WTC11 (cell line): Measurements from ENCODE around the gene USP47. TPM values are rescaled to one million over a fixed set of nuclear protein-coding genes. Genes with fewer than 3 reads are reported as not detected.

ENCODE experiments used
- ATAC-seq: fragments of 200-7000 bp; cut with Tn5 transposase; 2 replicates; pipeline ENCODE4 v1.10.0; 2021; ENCODE audit warnings: mild to moderate bottlenecking, moderate library complexity
- CTCF ChIA-PET: fragments of 300-600 bp; sonication (Branson Sonifier 250); formaldehyde crosslinking; loops from one replicate; lab custom pipeline; 2021; ENCODE audit warnings: antibody characterized with exemption; lab: Charles Lee
- POLR2A ChIA-PET: fragments of 350-600 bp; sonication (Branson Sonifier 250); formaldehyde crosslinking; loops from one replicate; lab custom pipeline; 2021; ENCODE audit warnings: antibody characterized with exemption; lab: Charles Lee
- DNase-seq: peaks from one replicate; pipeline ENCODE4 v3.0.0; 2021; ENCODE audit warnings: low spot score
- H3K27ac Mint-ChIP-seq: 2 replicates; pipeline ENCODE4 v1.8.0; 2021; ENCODE audit warnings: mixed read lengths
- H3K27me3 Mint-ChIP-seq: 2 replicates; pipeline ENCODE4 v1.8.0; 2021; ENCODE audit warnings: low read depth, mild to moderate bottlenecking, moderate library complexity, mixed read lengths
- H3K36me3 Mint-ChIP-seq: 2 replicates; pipeline ENCODE4 v1.8.0; 2021; ENCODE audit warnings: mixed read lengths
- H3K4me1 Mint-ChIP-seq: 2 replicates; pipeline ENCODE4 v1.8.0; 2022; ENCODE audit warnings: mixed read lengths
- H3K4me3 Mint-ChIP-seq: 2 replicates; pipeline ENCODE4 v1.8.0; 2021; ENCODE audit warnings: mild to moderate bottlenecking, moderate library complexity, mixed read lengths
- H3K9me3 Mint-ChIP-seq: 2 replicates; pipeline ENCODE4 v1.8.0; 2021; ENCODE audit warnings: mixed read lengths
- ATF2 ChIP-seq: sonication (generic); formaldehyde crosslinking; IDR thresholded peaks from 2 replicates; pipeline ENCODE4 v1.8.1; 2022; ENCODE audit warnings: low read depth, missing genetic modification reagents, borderline replicate concordance
- ATF6 ChIP-seq: sonication (generic); formaldehyde crosslinking; IDR thresholded peaks from 2 replicates; pipeline ENCODE4 v1.8.1; 2023; ENCODE audit warnings: mild to moderate bottlenecking, missing genetic modification reagents
- E2F5 ChIP-seq: sonication (generic); formaldehyde crosslinking; IDR thresholded peaks from 2 replicates; pipeline ENCODE4 v1.8.1; 2022; ENCODE audit warnings: mild to moderate bottlenecking, moderate library complexity, missing genetic modification reagents
- ELF4 ChIP-seq: sonication (generic); formaldehyde crosslinking; IDR thresholded peaks from 2 replicates; pipeline ENCODE4 v1.8.1; 2022; ENCODE audit warnings: low read depth, mild to moderate bottlenecking, moderate library complexity, missing genetic modification reagents
- EMX1 ChIP-seq: fragments of 250-450 bp; sonication (Bioruptor Pico); IDR thresholded peaks from 2 replicates; pipeline ENCODE4 v1.8.0; 2021; ENCODE audit warnings: mild to moderate bottlenecking
- FOXK1 ChIP-seq: sonication (generic); formaldehyde crosslinking; IDR thresholded peaks from 2 replicates; pipeline ENCODE4 v1.8.0; 2022; ENCODE audit warnings: mild to moderate bottlenecking, moderate library complexity, missing genetic modification reagents
- GABPB1 ChIP-seq: sonication (generic); formaldehyde crosslinking; IDR thresholded peaks from 2 replicates; pipeline ENCODE4 v1.8.1; 2023; ENCODE audit warnings: mild to moderate bottlenecking, missing genetic modification reagents
- HMGA2 ChIP-seq: fragments of 250-450 bp; sonication (Bioruptor Pico); IDR thresholded peaks from 2 replicates; pipeline ENCODE4 v1.4.0; 2021; ENCODE audit warnings: mild to moderate bottlenecking, moderate library complexity
- IRF2 ChIP-seq: sonication (generic); formaldehyde crosslinking; IDR thresholded peaks from 2 replicates; pipeline ENCODE4 v1.8.0; 2022; ENCODE audit warnings: low read depth, missing genetic modification reagents, borderline replicate concordance
- SMAD3 ChIP-seq: sonication (generic); formaldehyde crosslinking; IDR thresholded peaks from 2 replicates; pipeline ENCODE4 v1.8.0; 2022; ENCODE audit warnings: missing genetic modification reagents, mild to moderate bottlenecking, borderline replicate concordance
- ZNF396 ChIP-seq: fragments of 250-450 bp; sonication (Bioruptor Pico); IDR thresholded peaks from 2 replicates; pipeline ENCODE4 v1.8.0; 2021; ENCODE audit warnings: mild to moderate bottlenecking, moderate library complexity, borderline replicate concordance
- ZNF416 ChIP-seq: fragments of 250-450 bp; sonication (Bioruptor Pico); IDR thresholded peaks from 2 replicates; pipeline ENCODE4 v1.9.0; 2021; ENCODE audit warnings: mild to moderate bottlenecking, inconsistent platforms
- ZNF512 ChIP-seq: sonication (generic); formaldehyde crosslinking; IDR thresholded peaks from 2 replicates; pipeline ENCODE4 v1.8.1; 2022; ENCODE audit warnings: missing genetic modification reagents, borderline replicate concordance
- total RNA-seq: library from RNA; stranded (reverse); gene quantifications from 3 replicates; pipeline ENCODE4 v1.2.3, GENCODE V29; 2021
- TF ChIP-seq, protein P1 (sequence below): sonication (generic); formaldehyde crosslinking; IDR thresholded peaks from 2 replicates; pipeline ENCODE4 v1.8.1; 2023; ENCODE audit warnings: mild to moderate bottlenecking, missing genetic modification reagents, borderline replicate concordance
- TF ChIP-seq, protein P2 (sequence below): sonication (generic); formaldehyde crosslinking; IDR thresholded peaks from 2 replicates; pipeline ENCODE4 v1.8.0; 2023; ENCODE audit warnings: missing genetic modification reagents

USP47 gene
- total RNA-seq, 1 experiment from 2014 or later = 19.7 TPM

DNA sequence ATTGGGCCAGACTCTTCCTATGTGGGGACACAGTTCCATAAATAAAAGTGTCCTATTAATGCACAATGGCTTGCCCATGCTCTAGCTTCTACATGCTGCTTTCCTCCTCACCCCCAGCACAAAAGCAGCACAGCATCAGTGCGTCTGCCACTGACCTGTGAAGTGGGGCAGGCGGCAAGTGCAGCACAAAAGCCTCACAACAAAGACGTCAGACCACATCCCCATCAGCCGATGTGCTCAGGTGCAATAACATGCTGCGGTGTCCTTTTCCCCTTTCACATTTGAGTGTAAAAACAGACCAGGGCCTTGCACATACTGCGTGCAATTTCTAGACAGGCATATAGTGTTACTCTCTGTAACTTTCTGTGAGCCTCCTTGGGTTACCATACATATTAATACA, 153.8 kb downstream of the USP47 start:
- DNase-seq = no peak
- ATAC-seq = no peak
- no peaks in the 10 kb centered on the region for H3K27me3 Mint-ChIP-seq
- POLR2A ChIA-PET = no interaction called here
- CTCF ChIA-PET = interaction anchor here (1.6 kb wide), 1 partner anchor 13 kb away, joined by 4 read pairs; the partner anchor contains the start of gene DKK3
- no peak overlapping the region; the same call in 1 of the 2 replicates for H3K27ac Mint-ChIP-seq
- peaks cover 4% of the 10 kb centered on the region; the same call in 1 of the 2 replicates for H3K36me3 Mint-ChIP-seq
- no peak overlapping the region for H3K4me3 Mint-ChIP-seq
- no peaks in the 10 kb centered on the region for H3K9me3 Mint-ChIP-seq
- TF ChIP-seq ELF4 (CRISPR knock-in tag) = no peak
- no peak for TF ChIP-seq SMAD3 (CRISPR knock-in tag)
- no peak for TF ChIP-seq ZNF512 (CRISPR knock-in tag)
- TF ChIP-seq, protein P1, sequence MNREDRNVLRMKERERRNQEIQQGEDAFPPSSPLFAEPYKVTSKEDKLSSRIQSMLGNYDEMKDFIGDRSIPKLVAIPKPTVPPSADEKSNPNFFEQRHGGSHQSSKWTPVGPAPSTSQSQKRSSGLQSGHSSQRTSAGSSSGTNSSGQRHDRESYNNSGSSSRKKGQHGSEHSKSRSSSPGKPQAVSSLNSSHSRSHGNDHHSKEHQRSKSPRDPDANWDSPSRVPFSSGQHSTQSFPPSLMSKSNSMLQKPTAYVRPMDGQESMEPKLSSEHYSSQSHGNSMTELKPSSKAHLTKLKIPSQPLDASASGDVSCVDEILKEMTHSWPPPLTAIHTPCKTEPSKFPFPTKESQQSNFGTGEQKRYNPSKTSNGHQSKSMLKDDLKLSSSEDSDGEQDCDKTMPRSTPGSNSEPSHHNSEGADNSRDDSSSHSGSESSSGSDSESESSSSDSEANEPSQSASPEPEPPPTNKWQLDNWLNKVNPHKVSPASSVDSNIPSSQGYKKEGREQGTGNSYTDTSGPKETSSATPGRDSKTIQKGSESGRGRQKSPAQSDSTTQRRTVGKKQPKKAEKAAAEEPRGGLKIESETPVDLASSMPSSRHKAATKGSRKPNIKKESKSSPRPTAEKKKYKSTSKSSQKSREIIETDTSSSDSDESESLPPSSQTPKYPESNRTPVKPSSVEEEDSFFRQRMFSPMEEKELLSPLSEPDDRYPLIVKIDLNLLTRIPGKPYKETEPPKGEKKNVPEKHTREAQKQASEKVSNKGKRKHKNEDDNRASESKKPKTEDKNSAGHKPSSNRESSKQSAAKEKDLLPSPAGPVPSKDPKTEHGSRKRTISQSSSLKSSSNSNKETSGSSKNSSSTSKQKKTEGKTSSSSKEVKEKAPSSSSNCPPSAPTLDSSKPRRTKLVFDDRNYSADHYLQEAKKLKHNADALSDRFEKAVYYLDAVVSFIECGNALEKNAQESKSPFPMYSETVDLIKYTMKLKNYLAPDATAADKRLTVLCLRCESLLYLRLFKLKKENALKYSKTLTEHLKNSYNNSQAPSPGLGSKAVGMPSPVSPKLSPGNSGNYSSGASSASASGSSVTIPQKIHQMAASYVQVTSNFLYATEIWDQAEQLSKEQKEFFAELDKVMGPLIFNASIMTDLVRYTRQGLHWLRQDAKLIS = no peak
- TF ChIP-seq ZNF396 (CRISPR knock-in tag) = no peak
- no peak for TF ChIP-seq GABPB1
- TF ChIP-seq FOXK1 (CRISPR knock-in tag) = no peak
- TF ChIP-seq HMGA2 = no peak
- TF ChIP-seq, protein P2, sequence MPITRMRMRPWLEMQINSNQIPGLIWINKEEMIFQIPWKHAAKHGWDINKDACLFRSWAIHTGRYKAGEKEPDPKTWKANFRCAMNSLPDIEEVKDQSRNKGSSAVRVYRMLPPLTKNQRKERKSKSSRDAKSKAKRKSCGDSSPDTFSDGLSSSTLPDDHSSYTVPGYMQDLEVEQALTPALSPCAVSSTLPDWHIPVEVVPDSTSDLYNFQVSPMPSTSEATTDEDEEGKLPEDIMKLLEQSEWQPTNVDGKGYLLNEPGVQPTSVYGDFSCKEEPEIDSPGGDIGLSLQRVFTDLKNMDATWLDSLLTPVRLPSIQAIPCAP (CRISPR knock-in tag) = no peak
- TF ChIP-seq EMX1 = no peak
- no peak for TF ChIP-seq ATF2 (CRISPR knock-in tag)
- no peak for TF ChIP-seq E2F5
- no peak for TF ChIP-seq ZNF416 (CRISPR knock-in tag)
- TF ChIP-seq ATF6 (CRISPR knock-in tag) = no peak
- TF ChIP-seq IRF2 (CRISPR knock-in tag) = no peak
- H3K4me1 Mint-ChIP-seq = peaks cover 4% of the 10 kb centered on the region; the same call in 1 of the 2 replicates
